SH-SY5Y (cell line): ENCODE measurements around the gene LRMDA.

Experiments used
- GATA2 ChIP-seq: IDR thresholded peaks from 2 replicates; pipeline ENCODE4 v1.6.1; 2011; ENCODE audit warnings: mild to moderate bottlenecking, low read depth, low read length
- GATA3 ChIP-seq: IDR thresholded peaks from 2 replicates; pipeline ENCODE4 v1.6.1; 2011; ENCODE audit warnings: low read depth, mild to moderate bottlenecking, low read length, moderate library complexity

DNA sequence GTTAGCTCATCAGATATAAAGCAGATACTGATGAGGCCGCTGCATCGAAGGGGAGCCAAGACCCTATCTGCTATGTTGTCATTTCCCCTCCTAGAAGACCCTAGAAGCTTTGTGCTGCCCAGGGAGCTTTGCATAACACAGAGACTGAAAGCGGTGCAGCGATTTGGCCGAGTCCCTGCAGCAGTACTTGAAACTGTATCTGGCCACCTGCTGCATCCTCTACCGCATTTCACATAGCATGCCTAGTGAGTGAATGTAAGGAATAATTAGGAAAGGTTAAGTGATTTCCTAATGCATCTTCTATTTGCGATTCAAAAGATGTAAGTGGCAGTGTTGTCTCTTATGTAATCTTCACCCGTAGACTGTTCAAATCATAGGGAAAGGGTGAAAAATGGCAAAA, 106.7 kb downstream of the LRMDA start:
- no peak for TF ChIP-seq GATA2
- TF ChIP-seq GATA3, result no peak
